SK-N-SH (cell line): ENCODE measurements around the gene EBF3. TPM values are rescaled to one million over a fixed set of nuclear protein-coding genes. Genes with fewer than 3 reads are reported as not detected.

Experiments used
- CTCF ChIA-PET: fragments of 300-600, 350-600 bp; formaldehyde crosslinking; extraction: SDS; loops from one replicate; lab custom pipeline; 2021; lab: Yijun Ruan, JAX
- POLR2A ChIA-PET: fragments of 350-600 bp; sonication (Branson Sonifier 250); formaldehyde crosslinking; extraction: SDS; loops from one replicate; lab custom pipeline; 2020; ENCODE audit warnings: antibody characterized with exemption, inconsistent platforms; lab: Yijun Ruan, JAX
- DNase-seq: peaks from one replicate; pipeline ENCODE4 v3.0.0; 2012
- H2AFZ ChIP-seq: fragments of 200-600 bp; sonication (generic); 2 replicates; pipeline ENCODE4 v1.8.1; 2016; ENCODE audit warnings: antibody characterized with exemption, mild to moderate bottlenecking, low read depth
- H3F3A ChIP-seq: fragments of 200-600 bp; sonication (generic); replicated peaks from 2 replicates; pipeline ENCODE3; 2016; ENCODE audit warnings: antibody characterized with exemption, mild to moderate bottlenecking; ENCODE audit not compliant: insufficient read depth
- H3K27ac ChIP-seq, 2 experiments: fragments of 200-500 bp in 1 of 2; fragments of 200-600 bp in 1 of 2; sonication (Bioruptor generic) in 1 of 2; sonication (generic), shearing (Covaris generic) in 1 of 2; 2 replicates each; pipeline versions ENCODE4 v1.5.1 to v1.6.1; 2014 to 2016; ENCODE audit warnings: low read depth in 2 of 2, inconsistent platforms in 1 of 2, low read length in 1 of 2, mild to moderate bottlenecking in 1 of 2, mixed read lengths in 1 of 2
- H3K27me3 ChIP-seq: fragments of 200-600 bp; sonication (generic), shearing (Covaris generic); 2 replicates; pipeline ENCODE4 v1.6.1; 2016; ENCODE audit warnings: mixed run types; ENCODE audit not compliant: insufficient read depth
- H3K36me3 ChIP-seq, 2 experiments: fragments of 200-500 bp in 1 of 2; fragments of 200-600 bp in 1 of 2; sonication (Bioruptor generic) in 1 of 2; sonication (generic) in 1 of 2; replicated peaks in 1 of 2; 2 replicates each; pipeline versions ENCODE3 to v1.5.1; 2014 to 2016; ENCODE audit warnings: low read length in 1 of 2, mild to moderate bottlenecking in 1 of 2; ENCODE audit not compliant: insufficient read depth in 2 of 2, control insufficient read depth in 1 of 2
- H3K4me1 ChIP-seq, 2 experiments: fragments of 200-500 bp in 1 of 2; fragments of 200-600 bp in 1 of 2; sonication (Bioruptor generic) in 1 of 2; sonication (generic), shearing (Covaris generic) in 1 of 2; 2 replicates each; pipeline versions ENCODE4 v1.5.1 to v1.6.1; 2014 to 2016; ENCODE audit warnings: low read depth in 1 of 2, low read length in 1 of 2, mixed run types in 1 of 2; ENCODE audit not compliant: insufficient read depth in 2 of 2, control insufficient read depth in 1 of 2
- H3K4me2 ChIP-seq: fragments of 200-600 bp; sonication (generic), shearing (Covaris generic); 2 replicates; pipeline ENCODE4 v1.6.1; 2017; ENCODE audit warnings: mixed run types
- H3K4me3 ChIP-seq, 2 experiments: fragments of 200-500 bp in 1 of 2; fragments of 200-600 bp in 1 of 2; sonication (Bioruptor generic) in 1 of 2; sonication (generic), shearing (Covaris generic) in 1 of 2; 2 replicates each; pipeline versions ENCODE4 v1.5.1 to v1.8.1; 2014 to 2016; ENCODE audit warnings: low read depth in 2 of 2, inconsistent platforms in 1 of 2, low read length in 1 of 2, mild to moderate bottlenecking in 1 of 2, mixed read lengths in 1 of 2, moderate library complexity in 1 of 2
- H3K79me2 ChIP-seq: fragments of 200-600 bp; sonication (generic); 2 replicates; pipeline ENCODE4 v1.8.1; 2017; ENCODE audit warnings: mild to moderate bottlenecking; ENCODE audit not compliant: insufficient read depth
- H3K9ac ChIP-seq: fragments of 200-600 bp; sonication (generic); 2 replicates; pipeline ENCODE4 v1.6.1; 2017; ENCODE audit warnings: mixed run types
- H3K9me2 ChIP-seq: fragments of 200-600 bp; sonication (generic); 2 replicates; pipeline ENCODE4 v1.6.1; 2017; ENCODE audit warnings: mixed run types
- H3K9me3 ChIP-seq: fragments of 200-600 bp; sonication (generic); 2 replicates; pipeline ENCODE4 v1.6.1; 2017; ENCODE audit warnings: mixed run types, mild to moderate bottlenecking, moderate library complexity
- H4K20me1 ChIP-seq: fragments of 200-600 bp; sonication (generic); 2 replicates; pipeline ENCODE4 v1.6.1; 2017; ENCODE audit warnings: mild to moderate bottlenecking, mixed run types; ENCODE audit not compliant: insufficient read depth
- CHD2 ChIP-seq: fragments of 150-350 bp; IDR thresholded peaks from 2 replicates; pipeline ENCODE4 v1.6.1; 2018; ENCODE audit warnings: low read length; ENCODE audit not compliant: partially characterized antibody
- FOSL2 ChIP-seq: IDR thresholded peaks from 2 replicates; pipeline ENCODE4 v1.4.0; 2012; ENCODE audit warnings: low read depth, mild to moderate bottlenecking, moderate library complexity, borderline replicate concordance
- FOXJ3 ChIP-seq: sonication (generic); formaldehyde crosslinking; IDR thresholded peaks from 2 replicates; pipeline ENCODE4 v1.5.1; 2020; ENCODE audit warnings: mild to moderate bottlenecking, missing genetic modification reagents
- FOXM1 ChIP-seq: IDR thresholded peaks from 2 replicates; pipeline ENCODE4 v1.4.0; 2012; ENCODE audit warnings: low read depth, mild to moderate bottlenecking
- MEF2A ChIP-seq: IDR thresholded peaks from 2 replicates; pipeline ENCODE4 v1.4.0; 2012; ENCODE audit warnings: low read depth, borderline replicate concordance
- MXI1 ChIP-seq: IDR thresholded peaks from 2 replicates; pipeline ENCODE4 v1.6.1; 2012; ENCODE audit warnings: mild to moderate bottlenecking, low read depth, low read length, improper control_type of control experiment
- NRF1 ChIP-seq: IDR thresholded peaks from 2 replicates; pipeline ENCODE4 v1.6.1; 2012; ENCODE audit warnings: low read depth, mild to moderate bottlenecking, low read length
- RAD21 ChIP-seq: IDR thresholded peaks from 2 replicates; pipeline ENCODE4 v1.6.1; 2012; ENCODE audit warnings: mild to moderate bottlenecking, low read length
- RFX5 ChIP-seq: IDR thresholded peaks from 2 replicates; pipeline ENCODE4 v1.6.1; 2012; ENCODE audit warnings: mild to moderate bottlenecking, improper control_type of control experiment, low read length
- SIN3A ChIP-seq: IDR thresholded peaks from 2 replicates; pipeline ENCODE4 v1.6.1; 2012; ENCODE audit warnings: low read depth, mild to moderate bottlenecking, low read length, moderate library complexity, borderline replicate concordance
- SMC3 ChIP-seq: IDR thresholded peaks from 2 replicates; pipeline ENCODE4 v1.6.1; 2012; ENCODE audit warnings: low read depth, low read length, improper control_type of control experiment
- TAF1 ChIP-seq: IDR thresholded peaks from 2 replicates; pipeline ENCODE4 v1.6.1; 2012; ENCODE audit warnings: low read depth, mild to moderate bottlenecking, low read length, moderate library complexity, borderline replicate concordance
- WGBS: methylation state at CpG from one replicate; pipeline ENCODE4 v1.1.6; 2017; ENCODE audit warnings: low lambda C conversion rate; 5-methylcytosine and 5-hydroxymethylcytosine counted together
- polyA plus RNA-seq, 3 experiments: library from polyadenylated mRNA; depleted of rRNA; stranded (reverse); fragments of >200 nt; gene quantifications; 2 replicates each; pipeline ENCODE4 v1.2.3, GENCODE V29; 2012
- TF ChIP-seq, protein P1 (sequence below): fragments of 200-600 bp; sonication (generic); IDR thresholded peaks from 2 replicates; pipeline ENCODE4 v1.6.1; 2017; ENCODE audit warnings: antibody characterized with exemption, mild to moderate bottlenecking, moderate library complexity
- TF ChIP-seq, protein P2 (sequence below): IDR thresholded peaks from 2 replicates; pipeline ENCODE4 v1.4.0; 2012; ENCODE audit warnings: low read depth, borderline replicate concordance
- TF ChIP-seq, protein P3 (sequence below): IDR thresholded peaks from 2 replicates; pipeline ENCODE4 v1.4.0; 2012; ENCODE audit warnings: low read depth

The EBF3 gene
- polyA plus RNA-seq, 1 of the 3 experiments (the other 2 are of a cell fraction) = not detected

DNA sequence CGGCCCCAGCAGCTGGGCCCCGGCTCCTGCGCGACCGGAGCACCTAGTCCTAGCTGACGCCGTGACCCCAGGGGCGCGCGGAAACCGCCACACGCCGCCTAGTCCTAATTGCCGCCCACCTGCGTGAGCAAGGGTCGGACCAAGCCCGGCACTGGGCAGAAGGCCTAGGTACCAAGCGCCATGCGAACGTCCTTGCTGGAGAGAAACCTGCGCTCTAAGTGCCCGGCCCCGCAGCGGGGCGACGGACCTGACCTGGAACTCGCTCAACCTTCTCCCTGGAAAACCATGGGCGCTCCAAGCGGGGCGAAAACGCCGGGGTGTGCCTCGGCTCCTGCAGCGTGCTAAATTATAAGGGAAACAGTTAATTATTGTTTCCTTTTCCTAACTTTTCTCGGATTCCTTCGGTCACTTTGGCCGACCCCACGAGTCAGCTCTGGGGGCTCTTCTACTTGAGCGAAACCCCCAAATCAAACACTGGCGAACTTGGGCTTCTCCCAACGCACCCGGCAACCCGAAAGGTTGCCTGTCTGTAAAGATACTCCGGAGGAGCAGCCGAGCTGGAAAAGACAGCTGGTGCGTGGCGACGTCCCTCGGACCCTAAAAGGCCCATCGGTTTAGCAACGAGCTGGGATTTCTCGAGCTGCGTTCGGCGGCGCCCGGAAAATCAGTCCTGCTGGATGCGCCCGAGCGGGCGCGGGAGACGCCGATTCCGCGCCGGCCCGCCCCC lies 5.3 kb upstream of the EBF3 start:
- Histone ChIP-seq H3K9ac (no peak overlapping the region), H3K9me3 (no peaks in the 10 kb centered on the region), H3K9me2 (no peaks in the 10 kb centered on the region), H4K20me1 (no peaks in the 10 kb centered on the region), H3K79me2 (no peaks in the 10 kb centered on the region), H3K27ac (no peak overlapping the region), H3K27me3 (peaks cover 65% of the 10 kb centered on the region), H3K36me3 (no peaks in the 10 kb centered on the region), H2AFZ (no peak overlapping the region), H3F3A (peaks cover 3% of the 10 kb centered on the region), H3K4me2 (no peak overlapping the region), H3K4me3 (no peak overlapping the region), H3K4me1 (no peaks in the 10 kb centered on the region; a peak in 2 of 4 replicates)
- peak; percentile 42 for DNase-seq
- 7% methylated on average over 38 of the region's 68 CpGs for WGBS
- TF ChIP-seq, protein P1, sequence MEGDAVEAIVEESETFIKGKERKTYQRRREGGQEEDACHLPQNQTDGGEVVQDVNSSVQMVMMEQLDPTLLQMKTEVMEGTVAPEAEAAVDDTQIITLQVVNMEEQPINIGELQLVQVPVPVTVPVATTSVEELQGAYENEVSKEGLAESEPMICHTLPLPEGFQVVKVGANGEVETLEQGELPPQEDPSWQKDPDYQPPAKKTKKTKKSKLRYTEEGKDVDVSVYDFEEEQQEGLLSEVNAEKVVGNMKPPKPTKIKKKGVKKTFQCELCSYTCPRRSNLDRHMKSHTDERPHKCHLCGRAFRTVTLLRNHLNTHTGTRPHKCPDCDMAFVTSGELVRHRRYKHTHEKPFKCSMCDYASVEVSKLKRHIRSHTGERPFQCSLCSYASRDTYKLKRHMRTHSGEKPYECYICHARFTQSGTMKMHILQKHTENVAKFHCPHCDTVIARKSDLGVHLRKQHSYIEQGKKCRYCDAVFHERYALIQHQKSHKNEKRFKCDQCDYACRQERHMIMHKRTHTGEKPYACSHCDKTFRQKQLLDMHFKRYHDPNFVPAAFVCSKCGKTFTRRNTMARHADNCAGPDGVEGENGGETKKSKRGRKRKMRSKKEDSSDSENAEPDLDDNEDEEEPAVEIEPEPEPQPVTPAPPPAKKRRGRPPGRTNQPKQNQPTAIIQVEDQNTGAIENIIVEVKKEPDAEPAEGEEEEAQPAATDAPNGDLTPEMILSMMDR = 0 out of 2 replicates have a peak, but pooled peaks have one; percentile 2
- TF ChIP-seq, protein P2, sequence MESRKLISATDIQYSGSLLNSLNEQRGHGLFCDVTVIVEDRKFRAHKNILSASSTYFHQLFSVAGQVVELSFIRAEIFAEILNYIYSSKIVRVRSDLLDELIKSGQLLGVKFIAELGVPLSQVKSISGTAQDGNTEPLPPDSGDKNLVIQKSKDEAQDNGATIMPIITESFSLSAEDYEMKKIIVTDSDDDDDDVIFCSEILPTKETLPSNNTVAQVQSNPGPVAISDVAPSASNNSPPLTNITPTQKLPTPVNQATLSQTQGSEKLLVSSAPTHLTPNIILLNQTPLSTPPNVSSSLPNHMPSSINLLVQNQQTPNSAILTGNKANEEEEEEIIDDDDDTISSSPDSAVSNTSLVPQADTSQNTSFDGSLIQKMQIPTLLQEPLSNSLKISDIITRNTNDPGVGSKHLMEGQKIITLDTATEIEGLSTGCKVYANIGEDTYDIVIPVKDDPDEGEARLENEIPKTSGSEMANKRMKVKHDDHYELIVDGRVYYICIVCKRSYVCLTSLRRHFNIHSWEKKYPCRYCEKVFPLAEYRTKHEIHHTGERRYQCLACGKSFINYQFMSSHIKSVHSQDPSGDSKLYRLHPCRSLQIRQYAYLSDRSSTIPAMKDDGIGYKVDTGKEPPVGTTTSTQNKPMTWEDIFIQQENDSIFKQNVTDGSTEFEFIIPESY = no peak
- CTCF ChIA-PET = interaction anchor here (0.8 to 5.3 kb wide), 27 partner anchors 9 to 1701 kb away, joined by 3 to 66 read pairs (median 4); no protein-coding TSS in a partner anchor
- POLR2A ChIA-PET = no interaction called here

DNA sequence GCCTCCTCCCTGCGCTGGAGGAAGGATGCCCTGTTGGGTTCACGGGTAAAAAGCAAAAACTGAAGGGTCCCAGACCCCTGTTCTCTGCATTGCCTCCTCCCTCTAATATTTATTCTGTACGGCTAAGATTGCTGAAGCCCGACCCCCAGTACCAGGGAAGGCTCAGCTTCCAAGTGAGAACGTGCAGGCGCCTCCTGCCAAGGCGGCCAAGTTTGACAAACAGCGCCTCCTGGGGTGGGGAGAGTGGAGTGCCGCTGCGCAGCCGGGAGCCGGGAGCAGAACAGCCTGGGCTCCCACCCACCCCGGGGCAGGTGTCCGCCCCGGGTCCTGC lies 4.7 kb upstream of the EBF3 start:
- H3K79me2 ChIP-seq = no peaks in the 10 kb centered on the region
- no peak overlapping the region for H3K4me3 ChIP-seq
- H3K4me1 ChIP-seq = no peaks in the 10 kb centered on the region; a peak in 2 of 4 replicates
- no peaks in the 10 kb centered on the region for H3K36me3 ChIP-seq
- peaks cover 66% of the 10 kb centered on the region for H3K27me3 ChIP-seq
- no peaks in the 10 kb centered on the region for H3K9me2 ChIP-seq
- H3K9ac ChIP-seq = no peak overlapping the region
- H3K27ac ChIP-seq = no peak overlapping the region
- peak; percentile 89 for DNase-seq
- no peaks in the 10 kb centered on the region for H3K9me3 ChIP-seq
- H2AFZ ChIP-seq = no peak overlapping the region
- WGBS = 8% methylated on average over 12 of the region's 15 CpGs
- TF ChIP-seq TAF1 (no peak), MEF2A (no peak), MXI1 (no peak), FOSL2 (no peak), RAD21 (peak; percentile 70), CHD2 (no peak), NRF1 (no peak), SIN3A (no peak), SMC3 (peak; percentile 64), FOXJ3 (CRISPR knock-in tag) (no peak), RFX5 (no peak), FOXM1 (no peak)
- TF ChIP-seq, protein P1 = peak; percentile 48
- TF ChIP-seq, protein P2 = no peak
- TF ChIP-seq, protein P3, sequence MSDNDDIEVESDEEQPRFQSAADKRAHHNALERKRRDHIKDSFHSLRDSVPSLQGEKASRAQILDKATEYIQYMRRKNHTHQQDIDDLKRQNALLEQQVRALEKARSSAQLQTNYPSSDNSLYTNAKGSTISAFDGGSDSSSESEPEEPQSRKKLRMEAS = no peak
- TF ChIP-seq, all 33 proteins: peak for 3
- Histone ChIP-seq H3K4me2 (no peak overlapping the region), H4K20me1 (no peaks in the 10 kb centered on the region), H3F3A (peaks cover 3% of the 10 kb centered on the region)
- ChIA-PET CTCF (interaction anchor here (0.6 to 5.3 kb wide), 34 partner anchors 9 to 1700 kb away, joined by 3 to 66 read pairs (median 4); no protein-coding TSS in a partner anchor), POLR2A (no interaction called here)
